Esophagus muscularis mucosa (tissue), 4 donors: ENCODE measurements around the gene PPP2R3B.

Source experiments
- CTCF ChIP-seq, 3 experiments: fragments of 200-600 bp in 2 of 3; fragments of 450-650 bp in 1 of 3; sonication (generic) in 2 of 3; IDR thresholded peaks; one replicate each; pipeline ENCODE4 v1.5.1; 2017 to 2019; ENCODE audit warnings: antibody characterized with exemption in 3 of 3, mild to moderate bottlenecking in 2 of 3, moderate library complexity in 1 of 3
- EP300 ChIP-seq: sonication (generic); formaldehyde crosslinking; IDR thresholded peaks from one replicate; pipeline ENCODE4 v1.6.1; 2017; ENCODE audit warnings: antibody characterized with exemption
- POLR2A ChIP-seq: fragments of 450-650 bp; IDR thresholded peaks from one replicate; pipeline ENCODE4 v1.6.1; 2017; ENCODE audit warnings: antibody characterized with exemption, moderate library complexity, mild to moderate bottlenecking, low read depth
- POLR2AphosphoS5 ChIP-seq, 2 donors: sonication (generic); formaldehyde crosslinking; IDR thresholded peaks; one replicate each; pipeline ENCODE4 v1.6.1; 2017; ENCODE audit warnings: antibody characterized with exemption in 2 of 2

- TF ChIP-seq CTCF (IDR thresholded peaks at IDR 0.05), result no peak
- no peak for TF ChIP-seq EP300
- no peak for TF ChIP-seq POLR2A
- TF ChIP-seq POLR2AphosphoS5 (IDR thresholded peaks at IDR 0.05), result no peak
Observed at GRCh38 chrX:375181-376036, 11.3 kb downstream of the PPP2R3B start.
